PC-3 (cell line): ENCODE data around the gene GEMIN2. TPM values are rescaled to one million over a fixed set of nuclear protein-coding genes. Genes with fewer than 3 reads are reported as not detected.
A peak's percentile ranks its signal among the peaks of the same experiment; 100 is the strongest.
"Not testable (repeated sequence)": the region's sequence is repeated elsewhere in the genome, so short reads cannot be mapped to it uniquely, and the experiment has no call there.

Experiments used
- ATAC-seq: fragments of 200-7000 bp; cut with Tn5 transposase; 2 replicates; pipeline ENCODE4 v1.9.1; 2020; ENCODE audit warnings: mild to moderate bottlenecking, moderate library complexity
- BruUV-seq: library from RNA; stranded (reverse); fragments of 400-500 nt; replicated peaks from 2 replicates; lab custom pipeline; 2021; lab: Mats Ljungman, UMichigan
- CTCF ChIA-PET: fragments of 300-600 bp; sonication (Branson Sonifier 250); formaldehyde crosslinking; loops from one replicate; lab custom pipeline; 2022; ENCODE audit warnings: antibody characterized with exemption; lab: Charles Lee
- POLR2A ChIA-PET: fragments of 300-600 bp; sonication (Branson Sonifier 250); formaldehyde crosslinking; loops from one replicate; lab custom pipeline; 2022; ENCODE audit warnings: antibody characterized with exemption; ENCODE audit not compliant: unreplicated experiment; lab: Charles Lee
- DNase-seq: peaks from one replicate; pipeline ENCODE4 v3.0.0-alpha.2; 2015
- H2AFZ ChIP-seq: fragments of 300-600 bp; sonication (generic); 2 replicates; pipeline ENCODE4 v1.6.0; 2016; ENCODE audit warnings: antibody characterized with exemption, low read length
- H3F3A ChIP-seq: fragments of 300-600 bp; sonication (generic); one replicate; pipeline ENCODE4 v1.6.0; 2017; ENCODE audit warnings: antibody characterized with exemption, low read length, control low read depth, mild to moderate bottlenecking; ENCODE audit not compliant: unreplicated experiment
- H3K27ac ChIP-seq: fragments of 300-600 bp; sonication (generic); 2 replicates; pipeline ENCODE4 v1.5.1; 2016; ENCODE audit warnings: mild to moderate bottlenecking, low read length
- H3K27me3 ChIP-seq: fragments of 300-600 bp; sonication (generic); 2 replicates; pipeline ENCODE4 v1.6.1; 2016; ENCODE audit warnings: low read length, mixed read lengths
- H3K36me3 ChIP-seq: fragments of 300-600 bp; sonication (generic); 2 replicates; pipeline ENCODE4 v1.6.1; 2016; ENCODE audit warnings: low read depth, mixed run types, low read length, mixed read lengths
- H3K4me1 ChIP-seq: fragments of 300-600 bp; sonication (generic); 2 replicates; pipeline ENCODE4 v1.5.1; 2016; ENCODE audit warnings: low read length; ENCODE audit not compliant: insufficient read depth
- H3K4me2 ChIP-seq: fragments of 300-600 bp; sonication (generic); 2 replicates; pipeline ENCODE4 v1.6.0; 2016; ENCODE audit warnings: low read length
- H3K4me3 ChIP-seq: fragments of 300-600 bp; sonication (generic); 2 replicates; pipeline ENCODE4 v1.5.1; 2016; ENCODE audit warnings: mild to moderate bottlenecking, low read length, mixed read lengths
- H3K79me2 ChIP-seq: fragments of 300-600 bp; sonication (generic); 2 replicates; pipeline ENCODE4 v1.6.1; 2017; ENCODE audit warnings: low read length, mixed read lengths
- H3K9ac ChIP-seq: fragments of 300-600 bp; sonication (generic); 2 replicates; pipeline ENCODE4 v1.6.0; 2016; ENCODE audit warnings: mild to moderate bottlenecking, low read length
- H3K9me2 ChIP-seq: fragments of 300-600 bp; sonication (generic); replicated peaks from 2 replicates; pipeline ENCODE4 v1.6.1; 2016; ENCODE audit warnings: mixed run types, low read length, mixed read lengths
- H3K9me3 ChIP-seq: fragments of 300-600 bp; sonication (generic); 2 replicates; pipeline ENCODE4 v1.6.1; 2016; ENCODE audit warnings: low read length, mixed read lengths
- H4K20me1 ChIP-seq: fragments of 300-600 bp; sonication (generic); 2 replicates; pipeline ENCODE4 v1.6.1; 2016; ENCODE audit warnings: low read length, mixed read lengths
- CTCF ChIP-seq: fragments of 300-600 bp; sonication (generic); conservative IDR thresholded peaks from 2 replicates; pipeline ENCODE4 v1.5.1; 2017; ENCODE audit warnings: antibody characterized with exemption, low read depth, mild to moderate bottlenecking, low read length
- EZH2 ChIP-seq: fragments of 300-600 bp; sonication (generic); IDR thresholded peaks from one replicate; pipeline ENCODE4 v1.6.1; 2017; ENCODE audit warnings: antibody characterized with exemption, mild to moderate bottlenecking, low read length; ENCODE audit not compliant: unreplicated experiment
- EZH2phosphoT487 ChIP-seq: fragments of 300-600 bp; sonication (generic); IDR thresholded peaks from 2 replicates; pipeline ENCODE4 v1.6.1; 2018; ENCODE audit warnings: mild to moderate bottlenecking, antibody characterized with exemption, low read length, borderline replicate concordance
- intact Hi-C: fragments of 100-400 bp; cut with micrococcal nuclease; formaldehyde crosslinking; loops from 2 replicates; pipeline ENCODE4 v1.9.0; 2023
- total RNA-seq: library from RNA; depleted of rRNA; stranded (reverse); fragments of >200 nt; gene quantifications from 2 replicates; pipeline ENCODE4 v1.2.3, GENCODE V29; 2014

The GEMIN2 gene
- total RNA-seq, 1 experiment from 2014 or later = 48.1 TPM

DNA sequence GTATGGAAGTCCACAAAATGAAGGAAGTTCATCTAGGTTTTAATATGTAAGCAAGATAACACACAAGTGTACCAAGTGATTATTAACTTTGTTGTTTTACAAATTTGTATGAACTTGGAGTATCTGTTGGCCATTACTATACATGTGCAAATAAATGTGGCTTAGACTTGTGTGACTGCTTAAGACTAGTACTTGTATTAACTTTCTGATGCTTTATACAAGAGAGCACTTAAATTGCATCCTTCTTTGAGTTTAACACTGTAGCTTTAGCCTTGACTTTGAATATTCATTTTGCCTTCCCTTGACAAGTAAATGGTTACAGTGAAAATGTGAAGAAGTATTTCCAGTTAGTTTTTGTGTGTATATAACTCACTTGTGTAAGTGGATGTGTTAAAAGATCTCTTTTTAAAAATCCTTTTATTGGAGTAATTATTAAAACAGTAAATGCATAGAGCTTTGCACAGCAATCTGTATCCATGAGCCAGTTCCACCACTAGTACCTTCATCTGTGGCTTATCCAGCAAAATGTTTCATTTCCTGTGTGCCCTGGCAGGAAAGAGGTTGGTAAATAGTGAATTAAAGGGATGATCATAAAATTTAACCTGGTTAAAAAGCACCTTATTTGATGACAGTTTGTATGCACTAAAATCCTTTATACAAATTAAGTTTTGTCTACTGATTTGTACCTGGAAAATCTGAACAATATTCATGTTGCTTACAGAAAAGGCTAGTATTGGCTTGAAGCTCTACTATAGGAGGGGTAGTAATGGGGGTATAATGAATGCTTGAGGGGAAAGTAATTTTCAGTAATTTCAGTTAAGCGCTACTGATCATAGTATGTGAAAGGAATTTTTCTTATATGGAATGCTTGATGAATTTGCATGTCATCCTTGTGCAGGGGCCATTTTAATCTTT lies 68.9 kb downstream of the GEMIN2 start:
- H3K9me3 ChIP-seq = no peaks in the 10 kb centered on the region
- H3K79me2 ChIP-seq = peaks cover 33% of the 10 kb centered on the region
- H3K4me2 ChIP-seq = no peak overlapping the region
- H3K9me2 ChIP-seq = no peaks in the 10 kb centered on the region
- no peaks in the 10 kb centered on the region for H3K27me3 ChIP-seq
- BruUV-seq = no TSS peak
- ChIA-PET CTCF (no interaction called here), POLR2A (interaction anchor here (1.2 kb wide), 1 partner anchor 13 kb away, joined by 5 read pairs; the partner anchor contains the start of gene TRAPPC6B)
- DNase-seq = peak; percentile 17
- no peak overlapping the region for H3K27ac ChIP-seq
- TF ChIP-seq CTCF = no peak
- TF ChIP-seq EZH2phosphoT487 = no peak
- no peak for TF ChIP-seq EZH2
- H3F3A ChIP-seq = peaks cover 38% of the 10 kb centered on the region
- H2AFZ ChIP-seq = no peak overlapping the region
- peaks cover 25% of the 10 kb centered on the region; the same call in 1 of the 2 replicates for H4K20me1 ChIP-seq
- peak; percentile 51 for ATAC-seq
- peaks cover 56% of the 10 kb centered on the region for H3K36me3 ChIP-seq
- peaks cover 6% of the 10 kb centered on the region for H3K4me1 ChIP-seq
- intact Hi-C loops = no loop called here
- H3K9ac ChIP-seq = no peak overlapping the region
- no peak overlapping the region for H3K4me3 ChIP-seq

DNA sequence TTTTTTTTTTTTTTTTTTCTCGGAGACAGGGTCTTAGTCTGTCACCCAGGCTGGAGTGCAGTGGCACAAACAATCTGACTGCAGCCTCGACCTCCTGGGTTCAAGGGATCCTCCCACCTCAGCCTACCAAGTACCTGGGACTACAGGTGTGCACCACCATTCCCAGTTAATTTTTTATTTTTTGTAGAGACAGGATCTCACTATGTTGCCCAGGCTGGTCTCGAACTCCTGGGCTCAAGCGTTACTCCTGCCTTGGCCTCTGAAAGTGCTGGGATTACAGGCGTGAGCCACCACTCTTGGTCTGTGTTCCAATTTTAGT lies 69.5 kb downstream of the GEMIN2 start:
- intact Hi-C loops = not testable (repeated sequence)

DNA sequence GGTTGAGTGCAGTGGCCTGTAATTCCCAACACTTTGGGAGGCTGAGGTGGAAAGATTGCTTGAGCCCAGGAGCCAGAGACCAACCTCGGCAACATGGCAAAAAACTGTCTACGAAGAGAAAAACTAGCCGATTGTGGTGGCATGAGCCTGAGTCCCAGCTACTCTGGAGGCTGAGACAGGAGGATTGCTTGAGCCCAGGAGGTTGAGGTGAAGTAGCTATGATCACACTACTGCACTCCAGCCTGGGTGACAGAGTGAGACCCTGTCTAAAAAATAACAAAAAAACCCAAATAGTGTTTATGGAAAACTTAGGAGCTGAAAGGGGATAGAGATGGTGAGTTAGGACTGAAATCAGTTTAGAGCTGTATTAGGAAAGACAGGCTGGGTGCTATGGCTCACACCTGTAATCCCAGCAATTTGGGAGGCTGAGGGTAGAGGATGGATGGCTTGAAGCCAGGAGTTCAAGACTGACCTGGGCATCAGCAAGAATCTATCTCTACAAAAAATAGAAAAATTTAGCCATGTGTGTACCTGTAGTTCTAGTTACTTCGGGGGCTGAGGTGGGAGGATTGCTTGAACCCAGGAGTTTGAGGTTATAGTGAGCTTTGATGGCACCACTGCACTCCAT lies 70.6 kb downstream of the GEMIN2 start:
- peaks cover 42% of the 10 kb centered on the region for H3K36me3 ChIP-seq
- H3K4me2 ChIP-seq = no peak overlapping the region
- ATAC-seq = no peak
- TF ChIP-seq EZH2phosphoT487 (no peak), EZH2 (no peak), CTCF (no peak)
- no peak for DNase-seq
- ChIA-PET POLR2A (no interaction called here), CTCF (no interaction called here)
- H3K9me2 ChIP-seq = no peaks in the 10 kb centered on the region
- H3F3A ChIP-seq = peaks cover 38% of the 10 kb centered on the region
- no peaks in the 10 kb centered on the region for H3K27me3 ChIP-seq
- intact Hi-C loops = no loop called here
- no TSS peak for BruUV-seq
- no peak overlapping the region for H3K9ac ChIP-seq
- H3K9me3 ChIP-seq = no peaks in the 10 kb centered on the region
- peaks cover 21% of the 10 kb centered on the region; the same call in 1 of the 2 replicates for H4K20me1 ChIP-seq
- peaks cover 12% of the 10 kb centered on the region for H3K4me1 ChIP-seq
- H3K4me3 ChIP-seq = no peak overlapping the region
- peaks cover 19% of the 10 kb centered on the region for H3K79me2 ChIP-seq
- no peak overlapping the region for H3K27ac ChIP-seq
- no peak overlapping the region for H2AFZ ChIP-seq

More for the DNA sequence above, 69.5 kb downstream of the GEMIN2 start:
- H3K27ac ChIP-seq, H3K9ac ChIP-seq, H3K4me2 ChIP-seq, H3K27me3 ChIP-seq, H3K9me2 ChIP-seq, H3K9me3 ChIP-seq, H2AFZ ChIP-seq, BruUV-seq, CTCF ChIA-PET, ATAC-seq, DNase-seq, H3K4me3 ChIP-seq: not testable (repeated sequence)
- POLR2A ChIA-PET = interaction anchor here (1.2 kb wide), 1 partner anchor 14 kb away, joined by 5 read pairs; the partner anchor contains the start of gene TRAPPC6B
- H3K79me2 ChIP-seq = peaks cover 28% of the 10 kb centered on the region
- H3K4me1 ChIP-seq = peaks cover 12% of the 10 kb centered on the region
- peaks cover 51% of the 10 kb centered on the region for H3K36me3 ChIP-seq
- H3F3A ChIP-seq = peaks cover 38% of the 10 kb centered on the region
- H4K20me1 ChIP-seq = peaks cover 25% of the 10 kb centered on the region; the same call in 1 of the 2 replicates
